GM23248 (cell line): Measurements from ENCODE around the gene FAHD2A. TPM values are rescaled to one million over a fixed set of nuclear protein-coding genes. Genes with fewer than 3 reads are reported as not detected.

Experiments used
- DNase-seq: peaks from one replicate; pipeline ENCODE4 v3.0.0-alpha.2; 2015
- H2AFZ ChIP-seq: fragments of 200-600 bp; sonication (generic); 2 replicates; pipeline ENCODE4 v1.6.1; 2016; ENCODE audit warnings: antibody characterized with exemption
- H3F3A ChIP-seq: fragments of 200-600 bp; sonication (generic); 2 replicates; pipeline ENCODE4 v1.6.1; 2016; ENCODE audit warnings: mild to moderate bottlenecking, antibody characterized with exemption, mixed run types; ENCODE audit not compliant: insufficient read depth
- H3K27ac ChIP-seq: fragments of 200-600 bp; sonication (generic); 2 replicates; pipeline ENCODE4 v1.5.1; 2016; ENCODE audit warnings: mild to moderate bottlenecking
- H3K27me3 ChIP-seq: fragments of 200-600 bp; sonication (generic); replicated peaks from 2 replicates; pipeline ENCODE4 v1.6.1; 2016; ENCODE audit warnings: mild to moderate bottlenecking; ENCODE audit not compliant: insufficient read depth
- H3K36me3 ChIP-seq: fragments of 200-600 bp; sonication (generic); 2 replicates; pipeline ENCODE4 v1.6.1; 2016; ENCODE audit warnings: low read depth, mild to moderate bottlenecking
- H3K4me1 ChIP-seq: fragments of 200-600 bp; sonication (generic); 2 replicates; pipeline ENCODE4 v1.6.1; 2016; ENCODE audit warnings: mild to moderate bottlenecking; ENCODE audit not compliant: insufficient read depth
- H3K4me2 ChIP-seq: fragments of 200-600 bp; sonication (generic); one replicate; pipeline ENCODE4 v1.6.1; 2016; ENCODE audit warnings: mild to moderate bottlenecking; ENCODE audit not compliant: unreplicated experiment
- H3K4me3 ChIP-seq: fragments of 200-600 bp; sonication (generic); 2 replicates; pipeline ENCODE4 v1.5.1; 2016; ENCODE audit warnings: mild to moderate bottlenecking
- H3K79me2 ChIP-seq: fragments of 200-600 bp; sonication (generic); 2 replicates; pipeline ENCODE4 v1.6.1; 2016; ENCODE audit warnings: mild to moderate bottlenecking; ENCODE audit not compliant: insufficient read depth
- H3K9ac ChIP-seq: fragments of 200-600 bp; sonication (generic); 2 replicates; pipeline ENCODE4 v1.6.1; 2016; ENCODE audit warnings: mild to moderate bottlenecking
- H3K9me2 ChIP-seq: fragments of 200-600 bp; sonication (generic); 2 replicates; pipeline ENCODE4 v1.6.1; 2016; ENCODE audit warnings: mixed run types, mild to moderate bottlenecking, moderate library complexity; ENCODE audit not compliant: insufficient read depth
- H3K9me3 ChIP-seq: fragments of 200-600 bp; sonication (generic); one replicate; pipeline ENCODE4 v1.6.1; 2017; ENCODE audit warnings: low read depth
- H4K20me1 ChIP-seq: fragments of 200-600 bp; sonication (generic); 2 replicates; pipeline ENCODE4 v1.6.0; 2016; ENCODE audit not compliant: insufficient read depth
- EZH2 ChIP-seq: fragments of 200-600 bp; sonication (generic); IDR thresholded peaks from 2 replicates; pipeline ENCODE4 v1.6.1; 2018; ENCODE audit warnings: antibody characterized with exemption, mild to moderate bottlenecking; ENCODE audit not compliant: insufficient read depth, poor library complexity, severe bottlenecking
- EZH2phosphoT487 ChIP-seq: fragments of 200-600 bp; sonication (generic); IDR thresholded peaks from 2 replicates; pipeline ENCODE4 v1.6.1; 2018; ENCODE audit warnings: antibody characterized with exemption, moderate library complexity, mild to moderate bottlenecking, low read depth; ENCODE audit not compliant: insufficient read depth
- whole genome bisulfite sequencing, 2 experiments: methylation state at CpG; one replicate each; pipeline ENCODE4 v1.1.6; 2015 to 2017; ENCODE audit warnings: low lambda C conversion rate in 2 of 2, low coverage in 1 of 2; ENCODE audit errors: missing lambda C conversion rate in 2 of 2; 5-methylcytosine and 5-hydroxymethylcytosine counted together
- in situ Hi-C: fragments of 300-500 bp; cut with MboI; formaldehyde crosslinking; loops from 2 replicates; pipeline ENCODE4 v1.15.0; 2020
- polyA plus RNA-seq: library from polyadenylated mRNA; unstranded; fragments of >200 nt; fragmentation: Nextera tagmentation; extraction: Ambion mirVana; gene quantifications from 2 replicates; pipeline ENCODE4 v1.2.1, GENCODE V29; 2016
- total RNA-seq: library from RNA; depleted of rRNA; stranded (reverse); fragments of >200 nt; shearing (Covaris generic); gene quantifications from 2 replicates; pipeline ENCODE4 v1.2.3, GENCODE V29; 2014

Gene FAHD2A
- total and polyA plus RNA-seq, 2 experiments from 2014 or later: 23.8 to 24.5 TPM

DNA sequence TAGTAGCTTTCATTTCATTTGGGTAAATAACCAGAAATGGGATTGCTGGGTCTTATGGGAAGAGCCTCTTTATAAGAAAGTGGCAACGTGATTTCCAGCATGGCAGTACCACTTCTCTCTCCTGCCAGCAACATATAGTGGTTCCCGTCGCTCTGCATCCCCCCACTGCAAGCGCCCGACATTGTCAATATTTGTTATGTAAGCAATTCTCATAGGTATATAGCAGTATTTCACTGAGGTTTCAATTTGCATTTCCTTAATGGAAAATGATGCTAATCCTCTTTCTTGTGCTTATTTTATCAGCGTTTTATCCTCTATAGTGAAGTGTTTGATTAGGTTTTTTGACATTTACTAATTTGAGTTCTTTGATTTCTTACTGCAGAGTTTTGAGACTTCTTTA, 36.0 kb upstream of the FAHD2A start:
- no peaks in the 10 kb centered on the region for H3K9me3 ChIP-seq
- no peak overlapping the region for H2AFZ ChIP-seq
- no peak overlapping the region for H3K4me3 ChIP-seq
- TF ChIP-seq EZH2 (no peak), EZH2phosphoT487 (no peak)
- no peaks in the 10 kb centered on the region for H3K9me2 ChIP-seq
- H3K79me2 ChIP-seq: no peaks in the 10 kb centered on the region
- H3F3A ChIP-seq: peaks cover 3% of the 10 kb centered on the region; the same call in 1 of the 2 replicates
- no peaks in the 10 kb centered on the region for H3K4me1 ChIP-seq
- no peaks in the 10 kb centered on the region for H3K27me3 ChIP-seq
- H3K36me3 ChIP-seq: no peaks in the 10 kb centered on the region
- no peak overlapping the region for H3K4me2 ChIP-seq
- no peaks in the 10 kb centered on the region for H4K20me1 ChIP-seq
- DNase-seq: no peak
- H3K27ac ChIP-seq: no peak overlapping the region
- in situ Hi-C loops: no loop called here
- H3K9ac ChIP-seq: no peak overlapping the region
- WGBS, 2 experiments: 76 to 81% methylated on average over 6 of the region's 6 CpGs

DNA sequence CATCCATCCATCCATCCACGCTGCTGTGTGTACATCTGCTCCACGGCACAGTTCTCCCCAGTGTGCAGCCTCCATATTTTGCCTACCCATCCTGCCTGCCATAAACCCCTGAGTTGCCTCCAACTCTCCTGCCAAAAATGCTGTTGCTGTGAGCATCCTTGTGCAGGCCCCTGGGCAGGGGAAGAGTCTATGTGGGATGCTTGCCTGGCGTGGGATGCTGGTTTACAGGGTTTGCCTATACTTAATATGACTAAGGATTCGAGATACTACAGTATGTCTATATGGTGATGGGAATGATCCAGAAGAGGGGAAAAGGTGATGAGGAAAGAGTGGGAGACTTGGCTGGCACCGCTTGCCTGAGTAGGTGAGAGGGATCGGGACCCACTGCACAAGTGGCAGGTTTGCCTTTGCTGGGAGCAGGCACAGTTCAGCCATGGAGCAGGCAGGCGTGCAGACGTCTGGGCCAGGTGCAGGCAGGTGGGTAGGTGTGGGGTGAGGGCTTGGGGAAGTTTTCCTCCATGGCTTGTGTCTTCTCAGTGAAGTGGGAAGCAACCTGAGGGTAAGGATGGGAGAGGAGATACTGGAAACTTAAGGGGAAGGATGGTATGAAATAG, 30.2 kb upstream of the FAHD2A start:
- Histone ChIP-seq H3K9ac (no peak overlapping the region), H3K4me2 (no peak overlapping the region), H3K79me2 (no peaks in the 10 kb centered on the region), H3K27me3 (no peaks in the 10 kb centered on the region), H4K20me1 (no peaks in the 10 kb centered on the region), H3K9me3 (no peaks in the 10 kb centered on the region), H3F3A (peaks cover 3% of the 10 kb centered on the region; the same call in 1 of the 2 replicates), H2AFZ (no peak overlapping the region), H3K4me3 (no peak overlapping the region), H3K9me2 (no peaks in the 10 kb centered on the region), H3K27ac (no peak overlapping the region), H3K36me3 (no peaks in the 10 kb centered on the region), H3K4me1 (no peaks in the 10 kb centered on the region)
- in situ Hi-C loops: no loop called here
- TF ChIP-seq EZH2phosphoT487 (no peak), EZH2 (no peak)
- WGBS, 2 experiments: 95 to 96% methylated on average over 8 of the region's 8 CpGs
- no peak for DNase-seq

- 91 to 96% methylated on average over 8 of the region's 8 CpGs for WGBS, 2 experiments
- no peaks in the 10 kb centered on the region for H3K4me1 ChIP-seq
- no peaks in the 10 kb centered on the region for H3K79me2 ChIP-seq
- peaks cover 3% of the 10 kb centered on the region; the same call in 1 of the 2 replicates for H3F3A ChIP-seq
- no peaks in the 10 kb centered on the region for H3K9me2 ChIP-seq
- no peaks in the 10 kb centered on the region for H3K9me3 ChIP-seq
- H3K27ac ChIP-seq: no peak overlapping the region
- DNase-seq: no peak
- H2AFZ ChIP-seq: no peak overlapping the region
- H3K4me2 ChIP-seq: no peak overlapping the region
- no peaks in the 10 kb centered on the region for H3K36me3 ChIP-seq
- H3K27me3 ChIP-seq: no peaks in the 10 kb centered on the region
- H3K9ac ChIP-seq: no peak overlapping the region
- TF ChIP-seq EZH2: no peak
- TF ChIP-seq EZH2phosphoT487: no peak
- in situ Hi-C loops: no loop called here
- H3K4me3 ChIP-seq: no peak overlapping the region
- H4K20me1 ChIP-seq: no peaks in the 10 kb centered on the region
These were observed 29.7 kb upstream of the FAHD2A start for GRCh38 chr2:95372845-95373244.

- TF ChIP-seq EZH2phosphoT487: no peak
- TF ChIP-seq EZH2: no peak
- Histone ChIP-seq H3K4me2 (no peak overlapping the region), H2AFZ (no peak overlapping the region), H3K27ac (no peak overlapping the region), H3K4me1 (no peaks in the 10 kb centered on the region), H3K36me3 (no peaks in the 10 kb centered on the region), H3F3A (peaks cover 3% of the 10 kb centered on the region; the same call in 1 of the 2 replicates), H4K20me1 (no peaks in the 10 kb centered on the region), H3K9me3 (no peaks in the 10 kb centered on the region), H3K27me3 (no peaks in the 10 kb centered on the region), H3K4me3 (no peak overlapping the region), H3K79me2 (no peaks in the 10 kb centered on the region), H3K9ac (no peak overlapping the region), H3K9me2 (no peaks in the 10 kb centered on the region)
- DNase-seq: no peak
- in situ Hi-C loops: no loop called here
- WGBS, 2 experiments: 92 to 95% methylated on average over 6 of the region's 6 CpGs
These were observed 28.5 kb upstream of the FAHD2A start for GRCh38 chr2:95374029-95374428.
